COLO668 (cell line): ENCODE results near the gene FAM83E.
A peak's percentile ranks its signal among the peaks of the same experiment; 100 is the strongest.
"Not testable (repeated sequence)": the region's sequence is repeated elsewhere in the genome, so short reads cannot be mapped to it uniquely, and the experiment has no call there.

Experiments
- DNase-seq: peaks from one replicate; lab custom pipeline; 2025; ENCODE audit not compliant: unreplicated experiment; lab: John Stamatoyannopoulos, UW

The FAM83E gene

GRCh38 chr19:48614436-48615230 lies at the start of gene FAM83E:
Gene FAM83E, minus strand, starts transcription at chr19:48615076. Its CDS starts 1,704 bp downstream, at chr19:48613372.
- peak; percentile 92 for DNase-seq

GRCh38 chr19:48664476-48664875 lies 49.6 kb upstream of the FAM83E start:
- no peak for DNase-seq

DNA sequence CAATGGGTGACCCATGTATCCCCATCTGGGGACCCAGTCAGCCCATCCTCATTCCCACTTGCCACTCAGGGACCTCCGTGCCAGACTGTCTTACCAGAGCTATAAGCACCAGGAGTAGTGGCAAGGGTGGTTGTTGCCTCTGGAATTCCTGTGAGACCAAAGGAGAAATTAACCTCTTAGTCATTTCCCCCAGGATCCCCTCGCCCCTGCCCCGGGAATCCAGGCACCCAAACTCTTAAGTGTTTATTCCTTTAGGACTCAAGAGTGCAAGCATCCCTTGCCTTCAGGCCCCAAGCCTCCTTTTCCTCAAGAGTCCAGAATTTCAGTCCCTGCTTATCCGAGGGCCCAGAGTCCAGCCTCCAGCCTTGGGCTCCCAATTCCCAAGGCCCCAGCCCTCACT lies 48.8 kb upstream of the FAM83E start:
- no peak for DNase-seq

DNA sequence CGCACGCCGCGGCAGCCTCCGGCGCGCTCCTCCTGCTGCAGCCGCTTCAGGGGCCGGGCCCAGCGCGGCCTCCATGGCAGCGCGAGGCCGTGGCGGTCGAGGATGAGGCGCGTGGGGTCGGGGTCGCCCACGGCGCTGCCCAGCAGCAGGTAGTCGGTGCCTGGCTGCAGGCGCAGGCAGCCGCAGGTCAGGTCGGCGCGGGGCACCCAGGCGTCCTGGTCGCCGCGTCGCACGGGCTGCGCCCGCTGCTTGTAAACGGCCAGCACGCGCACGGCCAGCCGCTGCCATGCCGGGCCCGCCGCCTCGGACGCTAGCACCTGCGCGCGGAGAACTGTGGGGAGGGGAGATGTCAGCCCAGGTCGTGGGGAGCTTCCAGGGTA lies 46.8 kb upstream of the FAM83E start:
- DNase-seq, result no peak

GRCh38 chr19:48660852-48661710 lies 46.2 kb upstream of the FAM83E start:
- peak; percentile 60 for DNase-seq

GRCh38 chr19:48659768-48660167 lies 44.9 kb upstream of the FAM83E start:
- DNase-seq, result no peak

GRCh38 chr19:48658483-48658882 lies 43.6 kb upstream of the FAM83E start:
- DNase-seq, result no peak

DNA sequence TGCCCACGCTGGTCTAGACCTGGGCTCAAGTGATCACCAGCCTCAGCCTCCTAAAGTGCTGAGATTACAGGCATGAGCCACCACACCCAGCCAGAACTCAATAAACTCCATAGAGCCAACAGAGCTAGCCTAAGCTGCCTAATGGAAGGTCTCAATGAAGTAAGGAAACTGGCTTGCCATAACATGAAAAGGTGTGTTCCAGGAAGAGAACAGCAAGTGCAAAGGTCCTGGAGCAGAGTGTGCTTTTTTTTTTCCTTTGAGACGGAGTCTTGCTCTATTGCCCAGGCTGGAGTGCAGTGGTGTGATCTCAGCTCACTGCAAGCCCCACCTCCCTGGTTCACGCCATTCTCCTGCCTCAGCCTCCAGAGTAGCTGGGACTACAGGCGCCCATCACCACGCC lies 43.0 kb upstream of the FAM83E start:
- not testable (repeated sequence) for DNase-seq

DNA sequence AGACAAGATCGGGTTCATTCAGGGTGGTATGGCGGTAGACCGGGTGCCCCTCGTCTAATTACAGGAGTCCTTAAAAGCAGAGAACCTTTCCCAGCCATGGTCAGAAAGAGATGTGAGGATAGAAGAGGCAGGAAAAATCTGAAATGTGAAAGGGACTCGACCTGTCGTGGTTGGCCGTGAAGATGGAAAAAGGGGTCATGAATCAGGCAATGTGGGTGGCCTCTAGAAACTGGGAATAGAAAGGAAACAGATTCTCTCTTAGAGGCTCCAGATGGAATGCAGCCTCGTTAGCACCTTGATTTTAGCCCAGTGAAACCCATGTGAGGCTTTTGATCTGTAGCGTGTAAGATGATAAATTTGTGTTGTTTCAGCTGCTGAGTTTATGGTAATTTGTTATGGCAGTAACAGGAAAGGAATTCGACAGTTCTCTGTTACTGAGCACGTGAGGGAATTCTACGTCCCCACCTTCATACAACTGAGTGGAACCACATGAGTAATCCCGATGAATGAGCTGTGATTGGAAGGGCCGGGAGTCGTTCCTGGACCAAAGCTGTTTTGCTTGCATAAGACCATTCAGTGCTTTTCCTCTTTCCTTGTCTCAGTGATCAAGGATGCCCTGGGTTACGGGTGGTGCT lies 42.1 kb upstream of the FAM83E start:
- no peak for DNase-seq

- peak; percentile 18 for DNase-seq
Observed at GRCh38 chr19:48654299-48655059, 39.6 kb upstream of the FAM83E start.

DNA sequence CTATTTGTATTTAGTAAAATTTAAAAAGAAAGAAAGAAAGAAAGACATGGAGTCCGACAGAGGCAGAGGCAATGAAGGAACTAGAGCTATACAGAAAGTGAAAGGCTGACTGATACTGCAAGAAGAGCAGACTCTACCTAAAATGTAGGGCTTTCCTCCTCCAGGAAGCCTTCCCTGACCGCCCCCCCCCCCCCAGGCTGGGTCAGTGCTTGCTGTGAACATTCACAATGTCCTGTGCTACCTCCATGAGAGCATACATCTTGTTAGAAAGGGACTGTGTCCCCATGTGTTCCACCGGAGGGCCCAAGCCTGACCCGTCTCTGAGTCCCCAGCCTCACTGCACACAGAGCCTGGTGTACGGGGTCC lies 36.8 kb upstream of the FAM83E start:
- DNase-seq, result no peak

DNA sequence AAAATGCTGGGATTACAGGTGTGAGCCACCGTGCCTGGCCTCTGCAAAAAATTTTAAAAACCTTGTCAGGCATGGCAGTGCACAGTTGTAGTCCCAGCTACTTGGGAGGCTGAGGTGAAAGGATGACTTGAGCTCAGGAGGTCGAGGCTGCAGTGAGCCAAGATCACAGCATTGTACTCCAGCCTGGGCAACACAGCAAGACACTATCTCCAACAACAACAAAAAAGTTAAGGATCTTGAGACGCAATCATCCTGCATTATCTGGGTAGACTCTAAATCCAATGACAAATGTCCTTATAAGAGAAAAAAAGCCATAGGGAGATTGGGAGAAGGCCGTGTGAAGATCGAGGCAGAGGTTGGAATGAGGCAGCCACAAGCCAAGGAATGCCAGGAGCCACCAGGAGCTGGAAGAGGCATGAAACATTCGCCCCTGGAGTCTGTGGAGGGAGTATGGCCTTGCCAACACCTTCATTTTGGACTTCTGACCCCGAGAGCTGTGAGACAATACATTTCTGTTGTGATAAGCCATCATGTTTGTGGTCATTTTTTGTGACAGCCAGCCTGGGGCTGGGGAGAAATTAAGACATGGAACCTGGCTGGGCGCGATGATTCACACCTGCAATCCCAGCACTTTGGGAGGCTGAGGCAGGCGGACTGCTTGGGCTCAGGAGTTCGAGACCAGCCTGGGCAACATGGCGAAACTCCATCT lies 36.3 kb upstream of the FAM83E start:
- no peak for DNase-seq

DNA sequence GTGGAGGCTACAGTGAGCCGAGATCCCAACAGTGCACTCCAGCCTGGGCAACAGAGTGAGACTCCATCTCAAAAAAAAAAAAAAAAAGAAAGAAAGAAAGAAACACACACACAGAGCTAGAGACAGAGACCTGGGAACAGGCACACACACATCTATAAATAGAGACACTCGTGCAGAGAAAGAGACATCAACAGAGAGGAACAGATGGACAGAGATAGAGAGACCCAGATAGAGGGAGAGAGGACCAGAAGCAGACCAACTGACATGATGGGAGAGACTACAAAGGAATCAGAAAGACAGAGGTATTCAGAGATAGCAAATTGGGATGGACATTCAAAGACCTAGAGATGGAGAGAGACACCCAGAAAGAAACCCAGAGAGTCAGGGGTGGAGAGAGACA lies 33.3 kb upstream of the FAM83E start:
- no peak for DNase-seq

GRCh38 chr19:48646722-48647216 lies 31.9 kb upstream of the FAM83E start:
- no peak for DNase-seq

DNA sequence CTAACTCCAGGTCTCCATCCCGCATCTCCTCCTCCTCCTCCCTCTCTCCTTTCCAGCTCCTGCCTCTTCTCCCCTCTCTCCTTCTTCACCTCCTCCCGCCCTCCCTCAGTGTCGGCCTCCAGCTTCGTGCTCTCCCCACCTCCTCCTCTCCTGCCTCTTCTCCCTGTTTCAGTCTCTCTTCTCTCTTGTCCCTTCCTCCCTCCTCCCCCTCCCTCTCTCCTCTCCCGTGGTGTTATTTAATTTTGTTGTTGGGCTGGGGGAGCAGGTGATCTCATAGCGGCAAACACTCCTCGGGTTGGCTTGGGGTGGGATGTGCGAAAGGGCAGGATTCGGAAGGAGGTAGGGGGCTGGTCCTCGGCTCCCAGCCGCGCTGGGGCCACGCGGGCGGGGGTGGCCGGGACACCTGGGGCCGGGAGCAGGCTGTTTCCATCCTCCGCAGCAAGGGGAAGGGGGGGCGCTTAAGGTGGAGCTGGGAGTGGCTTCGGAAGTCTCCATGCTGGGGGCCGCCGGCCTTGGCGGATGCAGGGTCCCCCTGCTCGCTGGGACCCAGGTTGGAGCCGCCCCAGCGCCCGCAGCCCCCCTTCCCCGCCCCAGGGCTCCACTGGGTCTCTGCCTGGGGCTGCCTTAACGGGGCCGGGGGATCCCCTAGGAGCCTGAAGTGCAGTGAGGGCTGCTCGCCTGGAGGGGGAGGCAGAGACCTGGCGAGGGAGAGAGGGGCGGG lies 31.3 kb upstream of the FAM83E start, which contains the start of gene CA11:
Gene CA11, minus strand, starts transcription at position 187 of the 721 bp plus-strand sequence. CDS start 555 bp downstream, outside the sequence.
- peak; percentile 86 for DNase-seq

- DNase-seq, result no peak
Observed at GRCh38 chr19:48645620-48646000, 30.7 kb upstream of the FAM83E start.

GRCh38 chr19:48644839-48645619 lies 30.2 kb upstream of the FAM83E start:
- DNase-seq, result peak; percentile 62

DNA sequence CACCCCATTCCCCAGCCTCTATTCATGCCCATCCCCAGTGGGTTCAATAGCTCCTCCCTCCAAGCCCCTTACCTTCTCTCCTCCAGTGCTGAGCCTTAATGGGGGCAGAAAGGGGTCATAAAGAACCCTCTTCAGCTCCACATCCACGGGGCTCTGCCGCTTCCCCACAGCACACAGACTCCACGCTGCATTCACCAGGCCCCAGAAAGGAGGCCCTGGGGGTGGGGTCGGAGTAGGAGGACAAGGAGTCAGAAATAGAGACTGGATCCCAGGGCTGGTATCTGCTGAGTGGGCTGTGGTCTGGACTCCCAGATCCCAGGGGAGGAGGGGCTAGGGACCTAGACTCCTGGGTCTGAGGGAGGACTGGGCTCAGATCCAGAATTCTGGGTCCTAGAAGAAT lies 29.5 kb upstream of the FAM83E start:
- DNase-seq, result no peak

DNA sequence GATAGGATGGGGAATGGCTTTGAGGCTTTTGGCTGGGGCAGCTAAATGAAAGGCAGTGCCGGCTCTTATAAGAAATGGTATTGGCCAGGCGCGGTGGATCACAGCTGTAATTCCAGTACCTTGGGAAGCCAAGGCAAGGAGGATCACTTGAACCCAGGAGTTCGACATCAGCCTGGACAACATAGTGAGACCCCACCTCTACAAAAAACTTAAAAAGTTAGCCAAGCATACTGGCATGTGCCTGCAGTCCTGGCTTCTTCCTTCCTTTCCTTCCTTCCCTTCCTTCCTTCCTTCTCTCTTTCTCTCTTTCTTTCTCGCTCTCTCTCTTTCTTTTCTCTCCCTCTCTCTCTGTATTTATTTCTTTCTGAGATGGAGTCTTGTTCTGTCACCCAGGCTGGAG lies 28.0 kb upstream of the FAM83E start:
- DNase-seq, result no peak
